ENCODE measurements around the gene FBLN1.
"Not testable (repeated sequence)": the region's sequence is repeated elsewhere in the genome, so short reads cannot be mapped to it uniquely, and the experiment has no call there.

FBLN1 gene, protein sequence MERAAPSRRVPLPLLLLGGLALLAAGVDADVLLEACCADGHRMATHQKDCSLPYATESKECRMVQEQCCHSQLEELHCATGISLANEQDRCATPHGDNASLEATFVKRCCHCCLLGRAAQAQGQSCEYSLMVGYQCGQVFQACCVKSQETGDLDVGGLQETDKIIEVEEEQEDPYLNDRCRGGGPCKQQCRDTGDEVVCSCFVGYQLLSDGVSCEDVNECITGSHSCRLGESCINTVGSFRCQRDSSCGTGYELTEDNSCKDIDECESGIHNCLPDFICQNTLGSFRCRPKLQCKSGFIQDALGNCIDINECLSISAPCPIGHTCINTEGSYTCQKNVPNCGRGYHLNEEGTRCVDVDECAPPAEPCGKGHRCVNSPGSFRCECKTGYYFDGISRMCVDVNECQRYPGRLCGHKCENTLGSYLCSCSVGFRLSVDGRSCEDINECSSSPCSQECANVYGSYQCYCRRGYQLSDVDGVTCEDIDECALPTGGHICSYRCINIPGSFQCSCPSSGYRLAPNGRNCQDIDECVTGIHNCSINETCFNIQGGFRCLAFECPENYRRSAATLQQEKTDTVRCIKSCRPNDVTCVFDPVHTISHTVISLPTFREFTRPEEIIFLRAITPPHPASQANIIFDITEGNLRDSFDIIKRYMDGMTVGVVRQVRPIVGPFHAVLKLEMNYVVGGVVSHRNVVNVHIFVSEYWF

DNA sequence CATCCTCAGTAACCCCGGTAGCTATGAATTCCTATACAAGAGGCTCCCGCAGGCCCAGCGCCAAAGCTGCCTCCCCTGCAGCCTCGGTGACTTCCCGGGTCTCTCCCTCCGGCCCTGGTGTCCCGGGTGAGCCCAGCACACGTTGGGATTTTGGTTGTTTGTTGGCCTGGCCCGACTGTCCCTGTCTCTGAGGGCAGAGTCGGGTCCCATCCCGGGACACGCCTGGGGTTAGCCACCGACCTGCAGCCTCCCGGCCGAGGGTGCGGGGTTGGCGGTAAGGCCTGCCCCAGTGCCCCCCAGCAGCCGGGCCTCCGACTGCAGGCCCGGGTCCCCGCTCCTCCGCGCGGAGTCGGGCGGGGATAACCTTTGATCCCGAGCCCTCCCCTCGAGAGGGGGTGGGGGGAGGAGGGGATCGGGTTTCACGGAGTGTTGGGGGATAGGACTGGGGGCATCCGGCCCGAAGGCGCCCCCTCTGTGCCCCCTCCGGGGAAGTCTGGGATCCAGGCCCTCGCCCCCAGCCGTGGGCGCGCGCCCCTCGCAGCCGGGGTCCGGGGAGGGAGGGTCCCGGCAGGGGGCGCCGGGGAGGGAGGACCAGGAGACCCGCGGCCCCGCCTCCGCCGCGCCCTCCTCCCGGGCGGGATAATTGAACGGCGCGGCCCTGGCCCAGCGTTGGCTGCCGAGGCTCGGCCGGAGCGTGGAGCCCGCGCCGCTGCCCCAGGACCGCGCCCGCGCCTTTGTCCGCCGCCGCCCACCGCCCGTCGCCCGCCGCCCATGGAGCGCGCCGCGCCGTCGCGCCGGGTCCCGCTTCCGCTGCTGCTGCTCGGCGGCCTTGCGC, at the start of gene FBLN1:
Gene FBLN1 (plus strand): TSS at position 669 of the 835 bp plus-strand sequence. CDS start 103 bp downstream, at position 772.
- no peak for DNase-seq (ENCODE audit: low read depth in 2 of 3, low spot score in 2 of 3)

DNA sequence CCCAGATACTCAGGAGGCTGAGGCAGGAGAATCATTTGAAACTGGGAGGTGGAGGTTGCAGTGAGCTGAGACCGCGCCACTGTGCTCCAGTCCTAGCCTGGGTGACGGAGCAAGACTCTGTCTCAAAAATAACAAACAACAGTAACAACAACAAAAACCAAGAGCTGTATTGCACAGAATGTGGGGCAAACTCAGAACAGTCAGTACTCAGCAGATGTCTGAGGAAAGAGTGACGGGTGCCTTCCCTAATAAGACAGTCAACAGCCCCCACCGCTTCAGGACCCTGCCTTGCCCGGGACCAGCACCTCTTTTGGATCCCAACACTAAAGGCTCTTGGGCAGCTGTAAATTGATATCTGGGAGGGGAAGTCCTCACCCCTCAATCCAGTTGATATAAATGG, 48.9 kb upstream of the FBLN1 start:
- DNase-seq (ENCODE audit: low read depth in 2 of 3, low spot score in 2 of 3), result no peak

DNA sequence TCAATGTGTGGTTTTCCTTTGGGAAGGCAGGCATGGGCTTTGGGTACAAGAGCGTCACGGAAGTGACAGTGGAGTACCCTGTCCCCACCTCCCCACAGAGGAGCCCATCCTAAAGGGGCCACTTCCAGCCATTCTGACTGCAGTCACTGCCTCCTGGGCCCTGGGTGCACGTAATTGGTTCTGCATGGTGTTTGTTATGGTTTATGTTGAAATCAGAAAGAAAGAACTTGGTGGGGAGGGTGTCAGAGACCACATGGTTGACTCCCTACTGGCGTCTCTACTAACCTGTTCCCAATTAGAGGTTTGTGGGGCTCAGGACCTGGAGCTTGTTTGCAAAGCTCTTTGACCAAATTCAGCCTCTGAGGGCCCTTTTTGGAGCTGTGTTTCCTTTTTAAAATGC, 48.4 kb upstream of the FBLN1 start:
- DNase-seq (ENCODE audit: low read depth in 2 of 3, low spot score in 2 of 3), result no peak

DNA sequence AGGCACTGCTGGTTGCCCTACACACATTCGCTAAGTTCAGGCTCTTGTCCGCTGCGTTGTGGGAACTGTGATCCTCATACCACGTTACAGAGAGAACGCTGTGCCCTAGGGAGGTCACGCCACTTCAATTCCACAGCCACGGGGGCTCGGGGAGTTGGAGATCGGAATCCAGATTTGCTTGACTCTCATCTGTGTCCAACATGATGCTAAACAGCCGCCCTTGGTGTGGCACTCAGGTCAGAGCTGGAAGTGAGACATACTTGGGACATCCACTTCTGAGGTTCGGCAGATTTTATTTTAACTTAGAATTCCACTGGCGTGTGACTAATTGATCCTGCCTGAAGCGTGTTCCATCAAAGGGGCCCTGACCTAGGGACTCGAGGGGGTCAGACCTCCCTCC, 47.5 kb upstream of the FBLN1 start:
- DNase-seq (ENCODE audit: low read depth in 2 of 3, low spot score in 2 of 3), result no peak

DNA sequence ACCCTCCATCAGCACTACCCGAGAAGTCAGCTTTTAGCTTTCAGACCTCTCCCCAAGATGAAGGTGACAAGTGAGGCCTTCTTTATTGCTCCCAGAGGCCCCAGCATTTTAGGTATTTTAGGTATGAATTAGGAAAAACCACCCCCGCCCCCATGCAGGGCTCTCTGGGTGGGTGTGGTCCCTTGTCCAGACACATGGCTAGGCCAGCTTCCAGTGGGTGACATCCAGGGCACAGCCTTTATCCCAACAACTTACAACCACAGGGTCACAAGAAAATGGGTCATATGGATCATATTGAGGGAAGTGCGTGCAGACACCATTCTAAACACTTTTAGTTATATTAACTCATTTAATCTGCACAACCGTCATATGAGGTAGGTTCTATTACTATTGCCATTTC, 47.1 kb upstream of the FBLN1 start:
- DNase-seq (ENCODE audit: low read depth in 2 of 3, low spot score in 2 of 3), result no peak

DNA sequence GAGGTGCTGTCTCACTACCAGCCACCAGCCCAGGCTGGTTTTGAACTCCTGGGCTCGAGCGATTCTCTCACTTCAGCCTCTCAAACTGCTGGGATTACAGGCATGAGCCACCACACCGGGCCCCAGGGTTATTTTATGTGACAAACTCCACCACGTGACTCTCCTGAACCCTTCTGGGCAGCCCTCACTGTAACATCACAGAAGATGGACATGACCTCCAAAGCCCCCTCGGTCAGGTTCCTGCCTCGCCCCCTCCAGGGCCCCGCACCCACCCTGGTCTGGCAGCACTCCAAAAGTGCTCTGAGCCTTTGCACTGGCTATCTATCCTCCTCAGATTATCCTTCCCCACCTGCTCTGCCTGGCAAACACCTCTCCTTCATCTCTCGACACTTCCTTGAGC, 45.9 kb upstream of the FBLN1 start:
- no peak for DNase-seq (ENCODE audit: low read depth in 2 of 3, low spot score in 2 of 3)

DNA sequence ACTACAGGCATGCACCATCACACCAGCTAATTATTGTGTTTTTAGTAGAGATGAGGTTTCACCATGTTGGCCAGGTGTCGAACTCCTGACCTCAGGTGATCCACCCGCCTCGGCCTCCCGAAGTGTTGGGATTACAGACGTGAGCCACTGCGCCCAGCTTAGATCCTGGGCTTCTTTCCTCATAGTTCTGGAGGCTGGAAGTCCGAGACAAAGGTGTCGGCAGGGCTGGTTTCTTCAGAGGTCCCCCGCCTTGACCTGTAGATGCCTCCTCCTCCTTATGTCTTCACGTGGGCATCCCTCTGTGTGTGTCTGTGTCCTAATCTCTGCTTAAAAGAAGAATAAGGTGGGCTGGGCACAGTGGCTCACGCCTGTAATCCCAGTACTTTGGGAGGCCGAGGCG, 44.2 kb upstream of the FBLN1 start:
- no peak for DNase-seq (ENCODE audit: low read depth in 2 of 3, low spot score in 2 of 3)

DNA sequence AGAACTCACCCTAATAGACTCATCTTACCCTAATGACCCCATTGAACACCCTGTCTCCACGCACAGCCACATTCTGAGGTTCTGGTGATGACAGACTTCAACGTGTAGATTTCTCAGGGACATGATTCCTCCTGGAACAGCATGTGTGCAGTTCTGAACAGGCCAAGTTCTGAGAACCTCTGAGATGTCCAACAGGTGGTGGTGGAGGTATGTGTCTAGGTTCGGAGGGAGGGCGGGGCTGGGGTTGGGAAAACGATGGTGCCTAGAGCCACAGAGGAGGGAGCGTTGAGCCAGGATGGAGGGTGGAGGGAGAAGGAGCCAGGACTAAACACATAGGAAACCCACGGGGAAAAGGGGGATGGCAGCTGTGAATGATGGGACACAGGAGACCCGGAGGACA, 43.4 kb upstream of the FBLN1 start:
- DNase-seq (ENCODE audit: low read depth in 2 of 3, low spot score in 2 of 3), result no peak

DNA sequence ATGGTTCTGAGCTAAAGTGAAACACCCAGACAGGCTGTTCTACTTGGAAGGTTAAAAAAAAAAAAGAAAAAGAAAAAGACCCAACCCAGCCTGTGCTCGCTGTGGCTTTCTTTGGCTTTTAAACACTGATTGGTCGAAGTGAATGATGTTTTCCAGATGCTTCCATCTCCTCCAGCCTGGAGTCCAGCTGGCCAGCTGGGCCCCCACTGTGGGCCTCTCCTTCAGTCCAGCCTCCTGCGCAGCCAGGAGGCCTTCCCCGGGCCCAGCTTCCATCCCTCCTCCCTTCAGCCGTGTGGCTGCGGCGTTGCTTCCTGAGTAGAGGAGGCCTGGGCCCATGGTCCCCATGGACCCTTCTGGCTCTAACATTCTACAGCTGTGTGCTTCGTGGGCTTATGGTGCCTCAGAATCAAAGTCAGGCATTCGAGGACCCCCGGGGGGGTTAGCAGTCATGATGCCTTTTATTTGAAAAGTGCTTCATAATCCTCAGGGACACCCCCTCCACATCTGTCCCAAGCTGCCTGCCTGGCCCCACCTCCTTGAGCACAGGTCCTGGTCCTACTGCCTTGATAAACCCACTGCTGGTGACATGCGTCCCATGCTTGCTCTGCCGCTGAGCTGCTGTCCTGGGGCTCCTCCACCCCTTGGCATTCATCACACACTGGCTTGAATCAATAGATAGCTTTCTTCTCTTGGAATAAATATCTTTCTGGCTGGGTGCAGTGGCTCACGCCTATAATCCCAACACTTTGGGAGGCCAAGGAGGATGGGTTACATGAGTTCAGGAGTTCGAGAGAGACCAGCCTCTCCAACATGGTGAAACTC, 42.2 kb upstream of the FBLN1 start:
- DNase-seq (ENCODE audit: low read depth in 2 of 3, low spot score in 2 of 3), result no peak

DNA sequence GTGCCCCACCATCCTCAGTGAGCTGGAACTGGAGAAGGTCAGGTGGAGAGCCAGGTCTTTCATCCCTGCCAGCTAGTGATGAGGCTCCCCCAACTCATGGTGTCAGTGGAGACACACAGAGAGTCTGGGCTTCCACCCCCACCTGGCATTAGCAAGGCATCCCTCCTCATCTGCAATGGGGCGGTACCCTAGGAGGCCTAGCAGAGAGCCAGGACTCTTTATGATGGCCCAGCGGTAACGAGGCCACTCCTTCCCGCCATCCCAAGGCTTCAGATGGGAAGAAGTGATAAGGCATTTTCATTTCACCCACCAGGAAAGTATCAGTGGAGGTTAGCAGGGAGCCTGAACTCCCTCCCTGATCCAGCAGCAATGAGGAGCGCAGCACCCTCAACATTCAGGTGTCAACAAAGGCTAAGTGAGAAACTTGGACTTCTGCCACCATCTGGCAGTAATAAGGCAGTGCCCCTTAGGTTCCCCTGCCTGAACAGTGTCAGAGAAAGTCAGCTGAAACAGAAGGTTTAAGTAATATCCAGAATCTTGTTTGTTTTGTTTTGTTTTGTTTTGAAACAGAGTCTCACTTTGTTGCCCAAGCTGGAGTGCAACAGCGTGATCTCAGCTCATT, 40.5 kb upstream of the FBLN1 start:
- DNase-seq (ENCODE audit: low read depth in 2 of 3, low spot score in 2 of 3), result no peak

DNA sequence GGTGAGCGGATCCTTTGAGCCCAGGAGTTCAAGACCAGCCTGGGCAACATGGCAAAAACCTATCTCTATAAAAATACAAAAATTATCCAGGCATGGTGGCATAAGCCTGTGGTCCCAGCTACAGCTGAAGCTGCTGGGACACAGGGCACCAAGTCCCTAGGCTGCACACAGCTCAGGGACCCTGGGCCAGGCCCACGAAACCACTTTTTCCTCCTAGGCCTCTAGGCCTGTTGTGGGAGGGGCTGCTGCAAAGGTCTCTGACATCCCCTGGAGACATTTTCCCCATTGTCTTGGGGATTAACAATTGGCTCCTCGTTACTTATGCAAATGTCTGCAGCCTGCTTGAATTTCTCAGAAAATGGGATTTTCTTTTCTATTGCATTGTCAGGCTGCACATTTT, 39.0 kb upstream of the FBLN1 start:
- DNase-seq (ENCODE audit: low read depth in 2 of 3, low spot score in 2 of 3), result not testable (repeated sequence)

DNA sequence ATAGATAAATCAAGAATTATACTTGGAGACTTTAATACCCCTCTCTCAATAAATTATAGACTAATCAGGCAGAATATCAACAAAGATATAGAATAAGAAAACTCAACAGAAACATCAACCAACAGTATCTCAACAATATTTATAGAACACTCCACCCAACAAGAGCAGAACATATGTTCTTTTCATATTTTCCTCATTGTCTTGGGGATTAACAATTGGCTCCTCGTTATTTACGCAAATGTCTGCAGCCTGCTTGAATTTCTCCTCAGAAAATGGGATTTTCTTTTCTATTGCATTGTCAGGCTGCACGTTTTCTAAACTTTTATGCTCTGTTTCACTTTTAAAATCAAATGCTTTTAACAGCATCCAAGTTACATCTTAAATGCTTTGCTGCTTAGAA, 37.0 kb upstream of the FBLN1 start:
- no peak for DNase-seq (ENCODE audit: low read depth in 2 of 3, low spot score in 2 of 3)

DNA sequence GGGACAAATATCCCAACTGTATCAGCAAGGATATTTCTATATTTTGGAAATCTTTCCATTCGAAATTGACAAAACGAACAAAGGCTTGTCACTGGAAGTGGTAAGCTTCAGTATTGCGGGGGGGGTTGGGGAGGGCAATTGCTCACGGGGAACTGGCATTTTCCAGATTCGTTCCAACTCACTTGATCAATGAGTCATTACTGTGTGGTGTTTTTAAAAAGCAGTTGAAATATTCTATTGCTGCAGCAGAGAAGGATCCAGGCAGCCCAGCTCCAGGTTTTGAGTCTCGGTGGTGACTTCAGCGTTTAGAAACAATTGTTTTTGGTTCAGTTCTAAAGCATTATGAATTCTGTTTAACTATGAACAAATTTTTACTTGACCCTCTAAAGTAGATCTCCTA, 33.8 kb upstream of the FBLN1 start:
- no peak for DNase-seq (ENCODE audit: low read depth in 2 of 3, low spot score in 2 of 3)

DNA sequence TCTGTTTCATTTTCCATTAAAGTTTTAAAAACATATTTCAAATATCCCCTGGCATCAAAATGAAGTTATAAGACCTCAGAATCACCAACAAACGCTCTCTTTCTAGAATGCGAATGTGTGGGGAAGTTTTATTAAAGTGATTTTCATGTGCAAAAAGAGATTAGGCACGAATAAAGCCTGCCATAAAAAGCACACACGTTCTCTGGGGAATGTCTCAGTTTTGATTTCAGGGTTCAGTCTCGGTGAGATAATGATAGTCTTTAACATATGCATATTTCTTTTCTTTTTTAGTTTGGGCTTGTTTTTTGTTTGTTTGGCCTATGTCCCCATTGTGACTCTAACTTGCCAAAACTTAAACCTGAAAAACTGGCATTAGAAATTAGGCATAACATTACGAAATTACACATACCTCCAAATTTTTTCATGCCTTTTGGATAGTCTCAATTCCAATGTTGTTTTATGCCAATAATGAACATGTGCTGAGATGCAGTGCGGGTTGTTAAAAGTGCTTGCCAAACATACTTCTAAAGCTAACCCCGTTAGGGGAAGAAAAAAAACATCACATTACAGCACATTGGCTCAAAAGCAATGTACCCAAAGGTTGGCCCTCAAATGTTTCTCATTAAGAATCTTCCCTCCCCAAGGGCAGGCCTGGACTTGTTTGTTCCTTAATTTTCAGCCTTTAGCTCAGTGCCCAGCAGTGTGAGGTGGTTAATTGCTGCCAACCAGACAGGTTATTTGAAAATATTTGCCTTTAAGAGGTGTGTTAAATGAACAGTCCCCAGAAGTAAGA, 33.2 kb upstream of the FBLN1 start:
- DNase-seq (ENCODE audit: low read depth in 2 of 3, low spot score in 2 of 3), result no peak

DNA sequence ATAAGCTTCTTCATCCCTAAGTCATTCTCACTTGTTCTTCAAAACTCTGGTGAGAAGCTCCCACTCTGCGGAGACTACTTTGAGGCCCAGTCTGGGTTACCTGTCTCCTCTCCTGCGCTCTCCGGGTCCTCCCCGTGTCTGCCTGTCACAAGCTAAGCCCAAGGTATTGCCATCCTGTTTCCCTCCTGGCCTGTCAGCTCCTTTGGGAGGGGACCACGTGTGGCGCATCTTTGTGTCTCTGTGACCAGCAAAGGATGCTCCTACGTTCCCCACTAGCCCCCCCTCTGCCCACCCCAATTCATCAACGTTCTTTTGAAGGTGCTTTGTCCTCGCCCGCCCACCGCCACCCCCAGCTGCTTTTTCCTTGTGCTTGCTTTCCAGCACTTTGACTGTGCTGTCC, 31.8 kb upstream of the FBLN1 start:
- DNase-seq (ENCODE audit: low read depth in 2 of 3, low spot score in 2 of 3), result no peak

DNA sequence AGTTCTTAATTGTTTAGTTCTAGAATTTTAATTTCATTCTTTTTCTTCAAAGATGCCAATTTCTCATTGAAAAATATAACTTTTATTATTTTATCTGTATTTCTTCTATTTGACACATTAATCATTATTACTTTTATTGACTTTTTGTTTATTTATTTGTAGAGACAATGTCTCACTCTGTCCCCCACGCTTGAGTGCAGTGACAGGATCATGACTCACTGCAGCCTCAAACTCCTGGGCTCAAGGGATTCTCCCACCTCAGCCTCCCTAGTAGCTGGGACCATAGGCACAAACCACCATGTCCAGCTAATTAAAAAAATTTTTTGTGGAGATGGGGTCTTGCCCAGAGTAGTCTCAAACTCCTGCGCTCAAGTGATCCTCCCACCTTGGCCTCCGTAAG, 30.3 kb upstream of the FBLN1 start:
- DNase-seq (ENCODE audit: low read depth in 2 of 3, low spot score in 2 of 3), result no peak

DNA sequence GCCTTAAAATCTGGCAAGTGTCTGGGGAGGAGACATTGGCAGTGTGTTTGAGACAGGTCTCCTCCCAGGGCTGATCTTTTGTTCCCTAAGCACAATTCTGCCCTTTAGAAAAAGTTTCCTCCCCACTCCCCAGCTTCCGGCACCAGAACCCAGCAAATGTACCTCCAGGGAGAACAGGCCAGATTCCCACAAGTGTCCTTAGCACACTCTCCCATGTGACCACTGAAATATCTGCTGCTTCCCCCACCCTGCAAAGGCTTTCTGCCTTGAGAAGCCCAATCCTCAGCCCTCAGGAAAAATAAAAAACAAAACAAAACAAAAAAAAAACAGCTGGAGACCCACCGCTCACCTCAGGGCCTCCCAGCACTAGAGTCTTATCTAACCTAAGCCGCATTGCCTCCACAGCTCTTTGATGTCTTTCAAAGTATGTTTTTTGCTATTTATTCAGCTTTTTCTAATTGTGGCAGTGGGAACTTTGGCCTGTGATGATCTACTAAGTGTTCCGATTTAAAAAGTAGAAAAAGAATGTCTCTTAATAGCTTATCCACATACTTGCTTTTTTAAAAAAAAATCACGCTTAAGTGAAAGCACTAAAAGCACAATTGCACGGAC, 29.0 kb upstream of the FBLN1 start:
- DNase-seq (ENCODE audit: low read depth in 2 of 3, low spot score in 2 of 3), result no peak

DNA sequence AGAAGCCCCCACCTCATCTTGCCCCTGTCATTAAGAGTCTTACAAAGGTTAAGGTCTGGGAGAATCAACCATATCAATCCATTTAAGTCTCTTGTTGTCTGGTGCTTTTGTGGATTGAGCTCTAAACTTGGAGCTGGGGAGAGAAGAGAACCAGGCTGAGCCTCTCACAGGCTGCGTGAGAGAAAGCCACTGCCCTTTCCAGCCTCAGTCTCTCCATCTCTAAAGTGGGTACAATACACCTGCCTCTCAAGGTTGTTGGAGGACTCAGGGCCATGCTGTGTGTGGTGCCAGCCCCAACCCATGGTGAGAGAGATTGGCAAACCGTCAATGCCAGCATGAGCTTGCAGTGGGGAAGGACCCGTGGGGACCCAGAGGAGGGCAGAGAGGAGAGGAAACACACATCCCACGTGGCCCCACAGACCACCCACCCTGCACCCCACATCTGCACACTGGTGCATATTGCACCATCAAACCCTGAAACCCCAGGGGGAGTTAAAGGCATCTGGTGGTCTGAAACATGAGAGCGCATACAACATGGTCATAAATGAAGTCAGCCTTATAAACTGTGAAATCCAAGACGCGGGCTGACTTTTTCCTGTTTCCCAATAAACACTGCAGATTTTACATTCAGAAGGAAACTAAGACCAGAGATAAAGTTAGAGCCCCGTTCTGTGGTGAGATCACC, 27.5 kb upstream of the FBLN1 start:
- no peak for DNase-seq (ENCODE audit: low read depth in 2 of 3, low spot score in 2 of 3)
